ENCODE data around the gene CBX7. TPM values are rescaled to one million over a fixed set of nuclear protein-coding genes. Genes with fewer than 3 reads are reported as not detected.

CBX7 gene
- polyA plus RNA-seq, 2 of the 4 experiments (the other 2 are of a cell fraction) = 0.79 to 2.5 TPM

- WGBS (ENCODE audit: missing lambda C conversion rate) = 88% methylated on average over 16 of the region's 23 CpGs
- Histone ChIP-seq H3K4me3 (no peak overlapping the region), H3K27ac (0 out of 6 replicates have a peak overlapping the region, but pooled peaks of 1 of the 2 experiments have one; percentile 3), H3K4me2 (no peak overlapping the region), H3K4me1 (no peaks in the 10 kb centered on the region), H3K9me3 (no peaks in the 10 kb centered on the region)
- POLR2A ChIA-PET = no interaction called here
- CTCF ChIA-PET = interaction anchor here (0.7 to 1.5 kb wide), 4 partner anchors 8 to 125 kb away, joined by 3 to 4 read pairs (median 4); no protein-coding TSS in a partner anchor
- TF ChIP-seq HOXA7 (CRISPR knock-in tag; IDR thresholded peaks at IDR 0.05) = no peak
- no peak for TF ChIP-seq ZFP36 (IDR thresholded peaks at IDR 0.05; ENCODE audit: borderline replicate concordance, partially characterized antibody)
- no peak for TF ChIP-seq HMGXB4 (CRISPR knock-in tag; IDR thresholded peaks at IDR 0.05; ENCODE audit: borderline replicate concordance)
- no peak for TF ChIP-seq TP53 (CRISPR knock-in tag; IDR thresholded peaks at IDR 0.05)
- TF ChIP-seq ESRRA (IDR thresholded peaks at IDR 0.05; ENCODE audit: borderline replicate concordance, low read length) = no peak
- no peak for TF ChIP-seq FOXS1 (CRISPR knock-in tag; IDR thresholded peaks at IDR 0.05)
- TF ChIP-seq JUN (IDR thresholded peaks at IDR 0.05) = no peak
- no peak for TF ChIP-seq NR3C1 (IDR thresholded peaks at IDR 0.05)
- no peak for TF ChIP-seq HOXB13 (CRISPR knock-in tag; IDR thresholded peaks at IDR 0.05; ENCODE audit: low read depth)
- no peak for TF ChIP-seq PHF8 (IDR thresholded peaks at IDR 0.05; ENCODE audit: borderline replicate concordance, low read depth)
- DNase-seq (ENCODE audit: low read depth in 1 of 2, low spot score in 1 of 2) (no peak), ATAC-seq (no peak), FAIRE-seq (no peak)
Observed at GRCh38 chr22:39184586-39185577, 32.4 kb upstream of the CBX7 start.

GRCh38 chr22:39183991-39184585 is 31.6 kb upstream of the CBX7 start:
- POLR2A ChIA-PET = no interaction called here
- no peak for TF ChIP-seq ZNF302 (CRISPR knock-in tag; IDR thresholded peaks at IDR 0.05)
- TF ChIP-seq HEYL (CRISPR knock-in tag; IDR thresholded peaks at IDR 0.05) = no peak
- TF ChIP-seq REST (IDR thresholded peaks at IDR 0.05) = no peak
- Histone ChIP-seq H3K9me3 (no peaks in the 10 kb centered on the region), H3K4me1 (no peaks in the 10 kb centered on the region), H3K27ac (0 out of 6 replicates have a peak overlapping the region, but pooled peaks of 1 of the 2 experiments have one; percentile 3), H3K4me3 (no peak overlapping the region), H3K4me2 (no peak overlapping the region)
- FAIRE-seq = no peak
- WGBS (ENCODE audit: missing lambda C conversion rate) = 77% methylated on average over 11 of the region's 13 CpGs
- peak; percentile 49 to 74; a peak in 3 of 6 replicates for ATAC-seq
- DNase-seq (ENCODE audit: low read depth in 1 of 2, low spot score in 1 of 2) = peak in 1 of 2 experiments; percentile 29
- CTCF ChIA-PET = interaction anchor here (0.7 to 1.3 kb wide), 4 partner anchors 9 to 31 kb away, joined by 3 to 4 read pairs (median 4); no protein-coding TSS in a partner anchor

- FAIRE-seq (no peak), ATAC-seq (no peak), DNase-seq (ENCODE audit: low read depth in 1 of 2, low spot score in 1 of 2) (no peak)
- CTCF ChIA-PET = interaction anchor here (0.5 to 1.4 kb wide), 4 partner anchors 11 to 850 kb away, joined by 3 to 4 read pairs (median 4); no protein-coding TSS in a partner anchor
- POLR2A ChIA-PET = no interaction called here
- H3K27ac ChIP-seq = no peak overlapping the region
- H3K4me2 ChIP-seq = no peak overlapping the region
- WGBS (ENCODE audit: missing lambda C conversion rate) = 92% methylated on average over 6 of the region's 6 CpGs
- H3K4me3 ChIP-seq = no peak overlapping the region
- no peaks in the 10 kb centered on the region for H3K9me3 ChIP-seq
- TF ChIP-seq RFX5 (IDR thresholded peaks at IDR 0.05) (no peak), FOSB (CRISPR knock-in tag; IDR thresholded peaks at IDR 0.05) (no peak), BCL3 (IDR thresholded peaks at IDR 0.05) (no peak), EHF (CRISPR knock-in tag; IDR thresholded peaks at IDR 0.05) (no peak), MAX (IDR thresholded peaks at IDR 0.05) (no peak), BHLHE40 (IDR thresholded peaks at IDR 0.05; ENCODE audit: low read depth, low read length) (no peak)
- H3K4me1 ChIP-seq = peaks cover 3% of the 10 kb centered on the region
Observed at GRCh38 chr22:39182478-39183030, 30.1 kb upstream of the CBX7 start.
